Right renal cortex interstitium (tissue), 3 donors: ENCODE results near the gene MARCO. TPM values are rescaled to one million over a fixed set of nuclear protein-coding genes. Genes with fewer than 3 reads are reported as not detected.
"Not testable (repeated sequence)": the region's sequence is repeated elsewhere in the genome, so short reads cannot be mapped to it uniquely, and the experiment has no call there.

Source experiments
- DNase-seq, 3 donors: peaks; one replicate each; pipeline ENCODE4 v3.0.0-alpha.2; 2013; ENCODE audit warnings: low read depth in 3 of 3, low spot score in 2 of 3
- polyA plus RNA-seq, 3 donors: library from polyadenylated mRNA; unstranded; fragments of 120-200 nt; gene quantifications; one replicate each; pipeline ENCODE4 v1.2.1, GENCODE V29; 2013; ENCODE audit not compliant: insufficient read length in 3 of 3

MARCO gene
- polyA plus RNA-seq, 3 donors = 0.08 TPM; not detected in 2

DNA sequence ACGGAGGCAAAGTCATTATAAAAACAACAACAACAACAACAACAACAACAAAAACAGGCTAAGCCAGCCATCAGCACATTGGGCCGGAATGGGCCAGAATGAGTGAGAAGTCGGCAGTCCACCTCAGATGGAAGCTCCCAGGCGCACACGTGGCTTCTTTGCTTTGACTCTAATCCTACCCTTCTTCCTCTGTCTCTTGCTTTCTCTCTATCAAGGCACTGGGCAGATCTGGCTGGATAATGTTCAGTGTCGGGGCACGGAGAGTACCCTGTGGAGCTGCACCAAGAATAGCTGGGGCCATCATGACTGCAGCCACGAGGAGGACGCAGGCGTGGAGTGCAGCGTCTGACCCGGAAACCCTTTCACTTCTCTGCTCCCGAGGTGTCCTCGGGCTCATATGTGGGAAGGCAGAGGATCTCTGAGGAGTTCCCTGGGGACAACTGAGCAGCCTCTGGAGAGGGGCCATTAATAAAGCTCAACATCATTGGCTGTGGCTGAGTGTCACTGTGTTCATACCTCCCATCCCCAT, 52.2 kb downstream of the MARCO start:
- DNase-seq = no peak

DNA sequence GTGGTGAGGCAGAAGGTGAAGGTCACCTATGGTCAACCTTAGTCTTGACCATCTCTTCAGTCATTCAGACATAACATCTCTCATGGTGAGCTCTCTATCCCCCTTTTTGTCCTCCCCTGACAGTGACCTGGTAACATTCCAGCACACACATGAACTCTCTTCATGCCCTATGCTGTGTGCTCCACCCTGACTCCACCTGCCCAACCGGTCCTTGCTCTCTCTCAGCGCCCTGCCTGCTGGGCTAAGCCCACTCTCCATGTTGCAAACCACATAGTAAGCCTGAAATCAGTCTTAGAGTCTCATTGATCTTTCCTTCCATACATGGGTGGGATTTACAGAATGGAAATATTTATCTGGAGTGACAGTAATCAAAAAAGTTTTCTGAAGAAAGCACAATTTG, 52.8 kb downstream of the MARCO start:
- DNase-seq = no peak

DNA sequence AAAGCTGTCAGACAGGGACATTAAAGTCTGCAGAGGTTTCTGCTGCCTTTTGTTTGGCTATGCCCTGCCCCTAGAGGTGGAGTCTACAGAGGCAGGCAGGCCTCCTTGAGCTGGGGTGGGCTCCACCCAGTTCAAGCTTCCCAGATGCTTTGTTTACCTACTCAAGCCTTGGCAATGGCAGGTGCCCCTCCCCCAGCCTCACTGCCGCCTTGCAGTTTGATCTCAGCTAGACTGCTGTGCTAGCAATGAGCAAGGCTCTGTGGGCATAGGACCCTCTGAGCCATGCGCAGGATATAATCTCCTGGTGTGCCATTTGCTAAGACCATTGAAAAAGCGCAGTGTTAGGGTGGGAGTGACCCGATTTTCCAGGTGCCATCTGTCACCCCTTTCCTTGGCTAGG, 61.9 kb downstream of the MARCO start:
- DNase-seq = not testable (repeated sequence)

DNA sequence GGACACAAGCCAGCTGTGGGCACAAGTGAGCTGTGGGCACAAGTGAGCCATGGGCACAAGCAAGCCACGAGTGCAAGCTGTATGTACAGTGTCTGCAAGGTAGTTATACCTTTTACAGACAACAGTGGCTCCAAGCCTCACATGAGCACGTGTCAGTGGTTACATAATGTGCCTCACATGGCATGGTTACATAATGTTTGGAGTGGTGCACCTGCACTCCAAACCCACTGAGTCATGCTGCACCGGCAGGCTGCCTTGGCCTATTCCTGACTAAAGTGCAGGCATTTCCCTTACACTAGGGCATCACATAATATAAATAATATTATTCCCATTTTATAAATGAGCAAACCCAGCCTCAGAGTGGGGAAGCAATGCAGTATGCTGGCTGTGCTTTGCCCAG, 62.6 kb downstream of the MARCO start:
- no peak for DNase-seq

DNA sequence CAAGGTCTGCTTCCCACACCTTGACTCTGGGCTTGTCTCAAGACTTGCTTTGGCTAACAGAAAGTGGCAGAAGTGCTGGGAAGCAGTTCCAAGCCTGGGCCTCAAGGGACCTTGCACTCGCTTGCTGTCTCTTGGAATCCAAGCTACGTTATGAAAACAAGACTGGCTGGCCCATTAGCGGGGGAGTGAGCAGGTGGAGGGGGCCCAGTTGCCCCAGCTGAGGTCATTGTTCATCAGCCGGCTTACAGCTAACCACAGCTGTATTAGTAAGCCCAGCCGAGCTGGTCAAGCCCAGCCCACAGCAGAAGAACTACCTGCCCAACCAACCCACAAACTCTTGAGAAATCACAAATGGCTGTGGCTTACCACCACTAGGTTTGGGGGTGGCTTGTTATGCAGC, 63.1 kb downstream of the MARCO start:
- DNase-seq = no peak

DNA sequence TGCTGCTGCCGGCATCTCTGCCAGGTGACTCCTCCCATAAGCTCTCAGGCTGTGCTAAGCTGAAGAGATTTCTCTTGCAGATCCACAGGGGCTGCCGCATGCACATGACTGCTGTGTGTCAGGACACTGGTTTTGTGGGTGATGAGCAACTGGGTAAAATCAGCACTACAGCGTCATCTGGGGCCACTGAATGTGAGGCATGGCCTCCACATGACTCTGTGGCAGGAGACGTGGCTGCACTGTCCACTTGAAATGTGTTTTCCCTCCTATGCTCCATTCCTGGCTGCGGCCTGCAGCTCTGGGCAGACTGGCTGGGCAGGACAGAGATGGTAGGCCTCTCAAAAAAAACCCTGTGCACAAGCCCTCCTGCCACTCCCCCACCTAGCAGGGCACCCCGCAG, 63.6 kb downstream of the MARCO start:
- DNase-seq = no peak

DNA sequence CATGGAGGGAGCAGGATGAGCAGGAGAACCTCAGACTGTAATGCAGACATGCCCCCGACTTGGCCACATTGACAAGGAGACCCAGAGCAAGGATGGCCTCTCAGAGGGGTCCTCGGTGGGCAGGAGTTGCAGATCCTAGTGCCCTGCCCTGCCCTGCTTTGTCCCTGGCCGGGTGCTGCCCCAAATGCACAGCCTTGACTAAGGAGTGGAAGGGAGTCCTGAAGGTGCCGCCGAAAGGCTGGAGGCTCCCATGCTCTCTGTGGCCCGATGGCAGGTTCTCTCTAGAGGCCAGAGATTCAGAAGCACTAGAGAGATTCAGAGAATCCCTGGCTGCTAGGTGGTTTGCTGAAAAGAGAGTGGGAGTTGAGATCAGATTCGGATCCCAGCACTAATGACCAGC, 64.4 kb downstream of the MARCO start:
- DNase-seq = no peak

DNA sequence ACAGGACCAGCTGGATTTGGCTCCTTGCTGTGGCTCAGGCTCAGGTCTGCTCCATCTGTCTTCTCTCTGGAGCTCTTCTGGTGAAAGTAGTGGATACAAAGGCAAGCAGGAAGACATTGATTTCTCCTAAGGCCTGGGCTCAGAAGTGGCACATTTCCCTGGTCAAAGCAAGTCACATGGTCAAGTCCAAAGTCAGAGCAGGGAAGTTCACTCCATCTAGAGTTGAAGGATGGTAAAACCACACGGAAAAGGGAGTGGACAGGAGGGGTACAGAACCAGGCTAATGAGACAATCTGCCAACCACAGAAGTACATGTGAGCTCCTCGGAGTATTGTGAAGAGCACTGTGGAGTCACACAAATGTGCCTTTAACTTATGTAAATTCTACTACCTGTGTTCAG, 66.1 kb downstream of the MARCO start:
- no peak for DNase-seq

DNA sequence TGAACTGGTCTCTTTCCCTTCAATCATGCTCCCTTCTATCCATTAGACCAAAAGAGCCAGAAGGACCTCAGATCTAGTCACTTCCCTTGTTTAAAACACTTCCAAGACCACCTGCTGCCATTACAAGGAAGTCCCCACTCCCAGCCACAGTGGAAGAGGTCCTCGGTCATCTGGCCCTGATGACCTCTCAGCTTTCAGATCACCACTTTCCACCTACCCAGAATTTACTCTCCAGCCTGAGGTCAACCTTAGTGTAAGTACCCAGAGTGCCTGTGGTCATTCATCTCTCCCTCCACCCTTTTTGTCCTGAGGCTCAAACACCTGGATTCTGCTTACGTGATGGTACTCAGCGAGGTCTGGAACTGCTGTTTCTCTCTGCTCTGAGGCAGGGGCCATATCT, 67.1 kb downstream of the MARCO start:
- DNase-seq = no peak

DNA sequence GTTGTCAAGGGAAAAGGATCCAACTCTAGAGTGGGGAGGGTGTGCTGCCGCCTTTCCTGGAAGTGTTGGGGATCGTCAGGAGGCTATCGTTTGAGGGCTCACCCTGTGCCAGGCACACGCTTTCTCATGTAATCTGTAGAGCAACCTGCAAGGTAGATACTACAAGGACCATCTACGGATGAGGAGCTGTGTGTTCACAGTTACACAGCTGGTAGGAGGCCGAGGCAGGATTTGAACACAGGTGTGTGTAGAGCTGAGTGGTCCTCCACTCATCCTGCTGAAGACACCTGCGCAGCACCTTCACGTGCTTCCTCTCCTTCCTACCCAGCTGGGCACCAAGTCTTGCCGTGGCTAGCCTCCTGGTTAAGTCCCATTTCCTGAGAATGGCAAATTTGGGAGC, 68.3 kb downstream of the MARCO start:
- no peak for DNase-seq

DNA sequence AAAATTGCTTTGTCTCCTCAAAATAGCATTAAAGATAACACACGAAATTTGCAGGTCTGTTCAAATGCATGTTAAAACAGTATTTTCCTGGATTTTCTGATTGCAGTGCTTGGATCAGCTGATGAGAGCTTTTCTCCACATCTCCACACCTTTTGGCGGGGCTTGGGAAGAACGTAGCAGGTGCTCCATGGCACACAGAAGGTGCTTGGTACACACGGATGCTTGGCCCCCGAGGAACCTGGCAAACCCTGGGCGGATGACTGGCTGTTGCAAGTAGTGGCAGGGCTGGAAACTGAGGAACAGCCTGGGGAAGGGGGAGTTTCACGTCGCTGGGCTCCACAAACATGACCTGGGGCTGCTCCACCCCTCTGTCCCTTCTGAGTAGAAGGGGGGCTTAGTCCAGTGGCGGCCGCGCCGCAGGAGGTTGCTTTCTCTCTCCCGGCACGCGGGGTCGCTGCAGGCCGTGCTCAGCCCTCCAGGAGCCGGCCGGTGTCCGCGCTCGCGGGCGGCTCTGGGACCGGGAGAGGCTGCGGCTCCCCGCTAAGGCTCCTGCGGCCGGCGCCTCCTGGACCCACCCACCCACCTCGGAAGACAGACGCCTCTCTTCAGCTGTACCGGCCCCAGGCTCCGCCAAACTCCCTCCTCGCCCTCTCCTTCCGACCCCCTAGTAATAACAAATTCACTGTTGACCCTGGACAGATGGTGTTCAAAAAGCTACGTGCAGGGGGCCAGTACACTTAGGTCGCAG, 69.3 kb downstream of the MARCO start:
- peak in 1 of 3 donors; percentile 30 for DNase-seq

DNA sequence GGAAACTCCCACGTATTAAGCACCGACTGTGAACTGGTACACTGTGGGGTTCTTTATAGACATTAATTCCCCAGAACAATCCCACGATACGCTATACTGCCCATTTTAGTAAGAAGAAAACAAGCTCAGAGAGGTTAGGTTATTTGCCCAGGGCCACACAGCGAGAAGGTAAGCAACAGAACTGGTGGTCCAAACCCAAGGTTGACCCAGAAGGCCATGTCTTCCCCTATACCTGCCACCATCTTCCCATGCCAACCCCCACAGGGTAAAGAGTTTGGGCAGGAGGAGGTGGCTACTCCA, 69.9 kb downstream of the MARCO start:
- DNase-seq = no peak

DNA sequence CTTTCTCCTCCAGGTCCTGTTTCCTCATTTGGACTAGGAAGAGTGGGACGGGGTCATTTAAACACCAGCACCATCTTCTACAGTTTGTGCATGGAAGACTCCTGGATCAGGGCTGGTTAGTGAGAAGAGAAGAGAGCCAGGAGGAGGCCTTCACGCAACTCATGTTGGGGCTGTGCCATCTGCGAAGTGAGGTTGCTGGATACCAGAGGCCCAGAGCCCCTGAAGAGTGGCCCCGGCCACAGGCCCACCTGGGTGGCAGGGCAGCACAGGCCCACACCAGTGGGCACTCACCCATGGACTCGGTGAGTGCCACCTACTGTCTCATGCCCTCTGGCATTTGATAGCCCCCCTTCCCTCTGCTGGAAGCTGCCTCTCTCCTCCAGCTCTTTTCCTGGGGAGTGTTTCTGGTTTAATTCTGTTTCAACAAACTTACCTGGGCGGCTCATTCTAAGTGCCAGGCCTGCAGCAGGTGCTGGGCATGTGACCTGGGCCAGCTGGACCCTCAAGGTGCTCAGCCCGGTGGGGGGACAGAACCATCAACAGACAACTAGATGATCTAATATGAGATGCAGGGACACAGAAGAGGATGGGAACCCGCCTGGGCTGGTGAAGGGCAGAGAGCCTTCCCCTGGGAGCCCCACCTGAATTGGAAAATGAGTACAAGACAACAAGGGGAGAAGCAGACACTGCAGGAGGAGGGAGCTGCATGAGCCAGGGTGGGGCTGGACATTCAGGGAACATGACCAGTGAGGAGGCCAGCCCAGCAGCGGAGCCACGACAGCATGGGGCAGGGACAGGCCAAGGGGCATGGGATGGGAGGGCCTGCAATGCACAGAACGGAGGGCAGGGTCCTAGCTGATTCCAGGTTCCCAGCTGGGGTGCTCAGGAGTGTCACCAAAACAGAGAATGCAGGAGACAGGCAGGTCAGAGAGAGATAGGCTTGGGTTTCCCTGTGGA, 70.6 kb downstream of the MARCO start:
- DNase-seq = no peak

DNA sequence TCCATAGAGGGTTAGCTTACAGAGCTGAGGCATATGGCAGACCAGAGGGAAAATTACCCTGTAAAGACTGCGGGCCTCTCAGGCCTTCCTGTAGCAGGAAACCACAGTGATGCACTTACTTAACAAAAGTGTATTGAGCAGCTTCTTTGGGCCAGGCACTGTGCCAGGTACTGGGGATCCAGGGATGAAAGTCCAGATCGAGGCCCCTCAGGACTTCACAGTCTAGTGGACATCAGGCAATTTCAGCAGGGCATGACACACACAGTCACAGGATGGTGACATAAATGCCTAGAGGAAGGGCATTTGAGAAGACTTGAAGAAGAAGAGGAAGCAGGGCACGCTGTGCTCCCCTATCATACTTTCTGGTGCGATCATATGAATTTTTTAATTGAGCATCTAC, 71.7 kb downstream of the MARCO start:
- no peak for DNase-seq

DNA sequence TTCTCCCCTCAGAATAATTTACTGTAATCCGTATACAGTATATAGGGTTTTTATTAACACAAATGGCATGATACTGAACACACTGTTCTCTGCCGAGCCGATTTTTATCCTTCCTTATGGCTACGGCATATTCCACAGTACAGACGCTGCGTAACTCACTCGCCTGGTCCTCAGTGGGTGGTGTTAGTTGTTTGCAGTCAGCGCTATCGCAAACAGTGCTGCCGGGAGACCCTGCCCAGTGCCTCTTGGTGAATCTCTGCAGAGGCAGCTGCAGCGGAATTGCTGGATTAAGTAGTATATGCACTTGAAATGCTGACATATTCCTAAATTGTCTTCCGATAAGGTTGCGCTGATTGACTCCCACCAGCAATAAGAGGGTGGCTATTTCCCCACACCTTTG, 73.9 kb downstream of the MARCO start:
- DNase-seq = no peak

DNA sequence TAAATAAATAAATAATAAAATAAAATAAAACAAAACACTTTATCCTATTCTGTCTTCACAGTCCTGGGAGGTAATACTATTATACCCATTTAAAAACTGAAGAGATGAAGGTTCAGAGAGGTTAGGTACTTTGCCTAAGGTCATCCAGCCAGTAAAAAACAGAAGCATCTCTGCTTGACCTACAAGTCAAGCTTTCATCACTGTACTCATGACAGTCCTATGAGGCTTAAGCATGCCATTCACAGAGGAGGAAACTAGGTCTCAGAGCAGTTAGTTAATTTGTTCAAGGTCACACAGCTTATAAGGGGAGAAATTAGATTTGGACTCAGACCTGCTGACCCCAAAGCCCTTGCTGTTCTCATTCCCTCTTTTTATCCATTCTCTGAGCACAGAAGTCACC, 77.5 kb downstream of the MARCO start:
- DNase-seq = no peak

DNA sequence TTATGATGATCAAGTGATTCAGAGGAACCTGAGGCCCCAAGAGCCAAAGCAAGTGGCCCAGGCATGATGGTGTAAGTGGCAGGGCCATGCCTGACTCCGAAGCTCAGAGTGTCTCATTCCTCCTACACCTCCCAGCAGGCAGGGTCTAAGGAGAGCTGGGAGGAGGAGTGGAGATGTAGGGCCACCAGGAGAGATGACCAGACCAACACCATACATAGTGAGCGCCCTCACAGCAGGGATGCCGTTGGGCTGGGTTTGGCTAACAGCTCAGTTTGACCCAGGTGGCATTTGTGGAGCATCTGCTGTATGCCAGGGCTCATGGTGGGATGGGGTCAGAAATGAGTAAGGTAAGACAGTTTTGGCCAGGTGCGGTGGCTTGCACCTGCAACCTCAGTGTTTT, 80.7 kb downstream of the MARCO start:
- DNase-seq = no peak

DNA sequence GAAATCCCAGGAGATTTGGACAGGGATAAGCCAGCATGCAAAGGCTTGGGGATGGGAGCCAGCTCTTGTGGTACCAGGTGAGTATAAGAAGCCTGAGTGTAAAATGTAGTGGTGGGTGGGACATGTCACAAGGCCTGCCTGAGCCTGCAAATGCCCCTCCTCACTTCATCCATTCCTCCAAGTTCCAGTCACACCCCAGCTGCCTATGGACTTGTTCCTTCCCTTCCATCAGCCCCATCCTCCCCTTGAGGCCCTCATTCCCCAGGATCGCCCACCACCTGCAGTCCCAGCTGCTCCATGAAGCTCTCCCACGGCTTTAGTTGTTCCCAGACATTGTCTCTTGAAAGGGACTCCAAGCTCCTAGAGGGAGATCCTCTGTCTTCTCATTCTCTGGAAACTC, 81.5 kb downstream of the MARCO start:
- DNase-seq = no peak

DNA sequence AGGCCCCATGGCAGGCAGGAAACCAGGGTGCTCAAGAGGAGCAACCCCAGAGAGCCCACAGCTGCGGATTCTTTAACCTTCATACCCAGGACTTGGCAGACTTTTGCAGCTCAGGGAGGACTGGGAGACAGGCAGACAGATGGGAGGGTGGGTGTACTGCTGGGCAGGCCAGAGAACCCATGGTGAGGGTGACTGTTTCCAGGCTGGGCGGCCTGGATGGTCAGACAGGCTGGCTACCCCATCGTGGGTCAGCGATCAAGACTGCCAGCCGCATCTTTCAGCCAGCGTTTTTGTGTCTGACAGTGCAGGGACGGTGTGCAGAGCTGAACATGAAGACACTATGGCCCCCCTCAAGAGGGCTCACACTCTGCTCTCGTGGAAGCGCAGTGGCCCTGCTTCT, 82.2 kb downstream of the MARCO start:
- DNase-seq = no peak

DNA sequence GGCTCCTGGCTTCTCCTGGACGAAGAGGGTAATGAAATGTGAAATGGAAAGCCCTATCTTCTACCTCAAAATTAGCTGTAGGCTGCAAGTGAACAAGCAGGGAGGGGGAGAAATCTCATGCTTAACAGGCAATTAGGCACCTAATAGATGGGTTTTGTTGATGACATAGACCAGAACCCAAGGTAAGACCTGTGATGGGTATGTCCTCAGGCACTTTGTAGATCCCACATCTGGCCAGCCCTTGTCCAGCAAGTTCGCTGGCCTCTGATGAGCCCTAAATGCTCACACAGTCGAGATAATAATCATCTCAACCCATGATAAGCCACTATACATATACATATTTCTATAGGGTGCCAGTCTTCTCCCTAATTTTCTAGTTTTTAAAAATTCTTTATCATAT, 82.6 kb downstream of the MARCO start:
- no peak for DNase-seq

DNA sequence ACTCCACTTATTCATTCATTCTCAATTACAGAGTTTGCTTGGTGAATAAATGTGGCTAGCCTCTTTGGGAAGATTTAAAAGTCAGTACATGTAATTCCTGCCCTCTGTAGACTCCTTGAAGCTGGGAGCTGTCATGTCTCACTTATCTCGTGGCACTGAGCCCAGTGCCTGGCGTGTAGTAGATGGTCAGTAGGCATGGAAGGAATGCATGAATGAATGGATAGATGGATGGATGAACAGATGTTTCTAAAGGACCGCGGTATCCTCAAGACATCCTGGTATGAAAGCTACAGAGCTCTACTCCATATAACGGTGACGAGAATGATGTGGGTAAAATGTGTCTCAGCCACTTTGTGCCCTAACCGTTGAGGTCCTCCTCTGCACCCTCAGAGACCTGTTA, 83.0 kb downstream of the MARCO start:
- no peak for DNase-seq

DNA sequence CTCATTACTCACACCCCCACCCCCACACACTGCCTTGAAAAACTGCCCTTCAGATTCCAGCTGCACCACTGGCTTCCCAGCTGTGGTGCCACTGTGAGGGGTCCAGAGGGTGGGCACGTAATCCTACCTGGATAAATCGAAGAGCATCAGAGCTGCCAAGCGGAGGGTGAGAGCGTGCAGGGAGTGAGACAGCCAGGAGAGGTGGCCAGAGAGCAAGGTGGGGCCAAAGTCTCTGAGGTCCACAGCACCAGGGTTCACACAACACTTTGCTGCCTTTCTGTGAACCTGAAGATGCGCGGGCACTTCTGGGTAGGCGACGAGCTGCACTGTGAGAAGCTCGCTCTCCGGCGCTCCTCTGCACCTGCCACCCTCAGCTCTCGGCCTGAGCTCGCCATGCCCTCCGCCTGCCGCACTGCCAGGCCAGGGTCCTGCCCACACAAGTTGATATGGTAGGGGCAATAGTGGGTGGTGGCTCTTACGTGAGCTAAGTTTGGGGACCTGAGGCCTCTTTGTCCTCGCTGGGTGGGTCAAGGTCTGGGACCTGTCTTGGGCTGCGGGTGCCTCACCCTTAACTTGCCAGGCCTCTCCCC, 83.9 kb downstream of the MARCO start:
- no peak for DNase-seq
